HG03175 (cell line): ENCODE measurements around the gene RAD51B.
"Not testable (repeated sequence)": the region's sequence is repeated elsewhere in the genome, so short reads cannot be mapped to it uniquely, and the experiment has no call there.

ENCODE experiments used
- ATAC-seq: cut with Tn5 transposase; IDR thresholded peaks from one replicate; pipeline ENCODE4 v1.9.1; 2021; ENCODE audit warnings: mild to moderate bottlenecking, moderate library complexity; ENCODE audit not compliant: unreplicated experiment

RAD51B gene

DNA sequence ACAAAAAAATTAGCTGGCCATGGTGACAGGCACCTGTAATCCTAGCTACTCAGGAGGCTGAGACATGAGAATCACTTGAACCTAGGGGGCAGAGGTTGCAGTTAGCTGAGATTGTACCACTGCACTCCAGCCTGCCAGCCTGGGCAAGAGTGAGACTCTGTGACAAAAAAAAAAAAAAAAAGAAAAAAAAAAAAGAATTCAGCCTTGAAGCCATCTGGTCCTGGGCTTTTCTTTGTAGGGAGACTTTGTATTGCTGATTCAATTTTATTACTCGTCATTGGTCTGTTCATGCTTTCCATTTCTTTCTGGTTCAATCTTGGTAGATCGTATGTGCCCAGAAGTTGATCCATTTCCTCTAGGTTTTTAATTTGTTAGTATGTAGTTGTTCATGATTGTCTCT is 243.1 kb downstream of the RAD51B start:
- no peak for ATAC-seq

DNA sequence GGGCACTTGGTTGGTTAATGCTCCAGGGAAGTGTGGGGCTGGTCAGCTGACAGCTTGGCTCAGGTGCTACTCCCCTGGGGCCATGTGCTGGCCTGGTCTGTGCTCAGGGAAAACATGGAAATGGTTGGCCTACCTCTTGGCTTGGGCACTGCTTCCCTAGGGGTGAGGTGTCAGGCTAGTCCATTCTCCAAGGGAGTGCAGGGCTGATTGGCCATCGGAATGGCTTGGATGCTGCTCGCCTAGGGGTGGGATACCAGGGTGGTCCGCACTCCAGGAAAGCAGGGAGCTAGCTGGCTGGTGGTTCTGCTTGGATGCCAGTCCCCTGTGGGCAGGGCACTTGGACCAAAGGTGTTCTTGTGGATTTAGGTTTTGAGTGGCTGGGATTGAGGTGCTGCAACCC is 245.7 kb downstream of the RAD51B start:
- no peak for ATAC-seq

DNA sequence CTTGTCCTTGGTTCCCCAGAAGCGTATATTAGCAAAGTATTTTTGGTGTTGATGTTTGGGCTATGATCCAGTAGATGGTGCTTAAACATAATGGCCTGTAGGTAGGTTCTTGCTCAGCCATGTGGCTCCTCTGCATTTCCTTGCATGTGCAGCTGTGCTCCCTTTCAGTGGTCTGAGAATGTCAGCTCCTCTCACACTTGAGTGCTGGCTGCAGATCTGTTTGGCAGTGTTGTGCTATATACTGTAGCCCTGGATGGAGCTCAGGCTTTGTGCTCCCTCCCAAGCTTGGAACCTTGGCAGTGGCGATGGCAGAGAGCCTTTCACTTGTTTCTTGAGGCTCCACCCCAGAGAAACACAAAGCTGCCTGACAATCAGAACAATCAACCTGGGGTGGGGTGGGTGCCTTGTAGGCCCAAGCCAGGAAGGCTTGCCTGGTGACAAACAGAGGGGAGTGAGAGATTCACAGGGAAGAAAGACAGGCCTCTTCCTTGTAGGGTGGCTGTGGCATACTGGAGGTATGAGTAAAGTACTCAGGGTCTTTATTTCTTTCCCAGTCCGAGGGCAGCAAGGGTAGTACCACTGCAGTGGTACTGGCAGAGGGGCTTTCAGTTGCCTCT is 255.3 kb downstream of the RAD51B start:
- no peak for ATAC-seq

DNA sequence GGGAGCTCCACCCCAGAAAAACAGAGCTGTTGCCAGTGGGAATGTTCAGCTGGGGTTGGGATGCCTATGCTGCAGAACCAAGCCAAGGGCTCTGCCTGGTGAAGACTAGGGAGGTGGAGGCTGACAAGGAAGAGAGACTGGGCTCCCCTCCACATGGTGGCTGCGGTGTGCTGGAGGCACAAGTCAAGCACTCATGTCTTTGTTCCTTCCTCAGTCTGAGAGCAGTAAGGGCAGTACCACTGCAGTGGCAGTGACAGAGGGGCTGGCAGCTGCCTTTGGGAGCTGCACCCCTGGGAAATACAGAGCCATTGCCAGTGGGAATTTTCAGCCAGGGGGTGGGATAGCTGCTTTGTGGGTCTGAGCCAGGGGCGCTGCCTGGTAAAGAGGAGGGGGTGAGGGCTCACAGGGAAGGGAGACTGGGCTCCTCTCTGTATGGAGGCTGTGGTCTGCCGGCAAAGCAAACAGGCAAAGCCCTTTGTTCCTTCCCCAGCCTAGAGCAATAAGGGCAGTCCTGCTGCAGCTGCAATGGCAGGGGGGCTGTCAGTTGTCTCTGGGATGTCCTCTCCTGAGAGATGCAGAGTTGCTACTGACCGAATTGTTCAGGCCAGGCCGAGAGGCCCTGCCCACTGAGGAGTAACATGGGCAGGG is 255.9 kb downstream of the RAD51B start:
- no peak for ATAC-seq

DNA sequence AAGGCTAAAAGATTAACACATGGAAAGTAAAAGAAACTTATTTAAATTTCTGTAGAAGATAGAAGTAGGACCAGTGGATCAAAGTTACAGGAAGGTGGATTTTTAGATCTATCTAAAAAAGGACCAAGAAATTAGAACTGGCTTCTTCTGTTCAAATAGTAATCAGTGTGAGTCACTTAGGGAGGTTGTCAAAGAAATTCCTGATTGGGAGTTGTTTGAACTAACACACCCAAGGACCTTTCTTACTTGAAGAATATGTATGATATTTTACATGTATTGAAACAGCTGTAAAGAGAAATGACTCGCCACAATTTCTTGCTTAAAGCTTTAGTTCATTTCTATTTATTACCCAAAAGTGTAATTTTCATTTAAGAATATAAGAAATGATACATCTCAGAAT is 256.9 kb downstream of the RAD51B start:
- no peak for ATAC-seq

GRCh38 chr14:68079941-68080697 is 260.5 kb downstream of the RAD51B start:
- no peak for ATAC-seq

DNA sequence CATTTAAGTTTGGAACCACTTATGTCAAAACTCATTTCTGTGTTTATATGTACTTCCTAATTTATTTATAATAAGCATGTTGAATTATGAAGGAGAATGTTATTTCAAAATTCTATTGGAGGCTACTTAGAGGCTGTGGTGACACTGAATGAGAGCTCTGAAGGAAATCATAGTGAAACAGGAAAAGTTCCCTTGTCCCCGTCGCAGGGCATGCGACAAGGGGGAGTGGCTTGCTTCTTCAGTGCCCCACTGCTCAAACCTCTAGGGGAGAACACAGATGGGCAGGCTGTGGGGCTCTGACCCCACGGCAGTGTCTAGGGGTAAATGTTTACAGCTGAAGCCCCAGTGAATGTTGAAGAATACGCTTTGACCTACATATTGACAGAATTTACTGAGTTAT is 261.9 kb downstream of the RAD51B start:
- no peak for ATAC-seq

GRCh38 chr14:68082698-68083291 is 263.2 kb downstream of the RAD51B start:
- no peak for ATAC-seq

DNA sequence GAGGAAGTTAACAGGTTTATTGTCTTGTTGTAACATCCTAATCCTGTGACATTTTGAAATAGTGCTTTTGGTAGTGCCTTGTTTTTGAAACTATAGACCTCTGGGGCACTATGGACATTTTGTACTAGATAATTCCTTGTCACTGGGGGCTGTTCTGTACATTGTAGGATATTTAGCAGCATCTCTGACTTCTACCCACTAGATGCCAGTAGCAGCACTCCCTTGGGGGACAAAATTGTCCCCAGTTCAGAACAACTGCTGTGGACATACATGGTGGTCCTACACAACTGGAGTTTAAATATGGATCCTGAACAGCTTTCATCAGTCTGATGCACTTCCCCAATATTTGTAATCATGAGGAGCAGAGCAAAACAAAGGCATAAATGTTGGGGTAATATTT is 264.7 kb downstream of the RAD51B start:
- ATAC-seq: no peak

- ATAC-seq: no peak
Observed at GRCh38 chr14:68085742-68086141, 266.2 kb downstream of the RAD51B start.

DNA sequence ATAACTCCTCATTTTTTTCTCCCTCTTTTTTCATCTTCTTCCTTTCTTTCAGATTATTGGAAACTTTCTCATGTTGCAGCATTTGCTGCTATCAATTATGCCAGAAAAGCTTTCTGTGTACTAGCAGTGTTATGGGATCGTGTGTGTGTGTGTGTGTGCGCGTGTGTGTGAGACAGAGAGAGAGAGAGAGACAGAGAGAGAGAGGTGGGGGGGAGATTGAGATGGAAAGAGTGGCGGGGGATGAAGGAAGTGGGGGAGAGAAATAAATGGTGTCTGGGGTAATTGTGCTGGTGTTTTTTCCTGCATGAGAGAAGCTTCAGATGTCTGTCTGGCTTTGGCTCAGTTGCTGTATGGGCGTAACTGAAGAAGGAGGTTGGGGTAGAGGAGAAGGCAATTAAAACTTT is 268.9 kb downstream of the RAD51B start:
- ATAC-seq: no peak

DNA sequence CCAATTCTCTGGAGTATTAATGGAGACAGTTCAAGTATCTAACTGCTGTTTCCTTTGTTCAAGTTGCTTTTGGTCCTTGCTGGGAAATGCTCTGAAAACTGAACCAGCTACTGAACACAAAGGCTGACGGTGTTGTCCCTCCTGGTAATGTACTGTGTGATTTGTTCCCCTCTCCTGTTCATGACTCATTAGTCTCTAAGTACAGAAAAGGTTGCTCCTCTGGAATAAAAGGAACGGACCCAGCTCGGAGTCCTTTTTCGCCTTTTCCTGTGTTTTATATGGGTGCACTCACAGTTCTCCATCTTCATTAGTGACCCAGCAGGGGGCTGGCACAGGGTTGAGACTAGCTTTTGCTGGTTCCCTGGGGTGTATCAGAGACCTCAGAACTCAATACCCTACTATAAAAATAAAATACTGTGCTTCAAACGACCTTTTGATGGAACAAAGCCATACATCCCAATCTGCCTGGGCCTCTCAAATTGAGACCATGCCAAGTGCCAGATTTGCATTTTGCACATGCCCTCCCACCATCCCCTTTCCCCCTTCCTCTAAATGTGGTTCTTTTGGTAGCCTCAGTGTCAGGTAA is 269.7 kb downstream of the RAD51B start:
- no peak for ATAC-seq

GRCh38 chr14:68094158-68094557 is 274.6 kb downstream of the RAD51B start:
- no peak for ATAC-seq

- ATAC-seq: no peak
Observed at GRCh38 chr14:68094752-68095151, 275.2 kb downstream of the RAD51B start.

DNA sequence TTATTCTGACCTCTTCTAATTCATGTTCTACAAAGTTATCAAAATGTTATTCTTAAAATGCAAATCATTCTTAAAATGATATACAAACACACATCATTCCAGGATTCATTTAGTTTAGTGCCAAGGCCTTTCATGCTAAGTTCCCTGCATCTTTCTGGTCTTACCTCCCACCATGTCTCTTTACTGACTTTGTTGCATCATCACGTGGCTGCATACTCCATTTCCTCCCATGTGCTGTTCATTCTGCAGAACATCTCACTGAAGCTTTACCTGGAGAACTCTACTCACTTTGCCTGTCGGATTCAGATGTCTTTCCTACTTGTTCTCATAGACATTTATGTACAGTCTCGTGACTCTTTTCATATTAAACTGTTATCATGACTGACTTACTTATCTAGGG is 278.1 kb downstream of the RAD51B start:
- no peak for ATAC-seq

DNA sequence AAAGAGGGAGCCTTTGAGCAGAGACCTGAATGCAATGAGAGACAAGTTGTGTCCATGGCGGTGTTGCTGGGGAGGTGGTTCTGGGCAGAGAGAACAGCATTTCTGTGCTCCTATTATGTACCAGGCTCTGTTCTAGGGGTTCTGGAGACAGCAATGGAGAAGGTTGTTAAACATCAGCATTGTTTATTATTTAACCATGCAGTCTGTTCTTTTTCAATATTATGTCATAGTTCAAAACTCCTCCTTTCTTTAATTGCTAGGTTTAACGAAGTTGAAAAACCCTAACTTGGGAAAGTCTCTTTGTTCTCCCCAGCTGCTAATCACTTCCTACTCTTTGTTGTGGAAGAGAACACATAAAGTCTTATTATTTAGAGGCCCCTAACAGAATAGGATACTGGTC is 279.3 kb downstream of the RAD51B start:
- ATAC-seq: no peak

GRCh38 chr14:68099495-68100045 is 280.0 kb downstream of the RAD51B start:
- no peak for ATAC-seq

DNA sequence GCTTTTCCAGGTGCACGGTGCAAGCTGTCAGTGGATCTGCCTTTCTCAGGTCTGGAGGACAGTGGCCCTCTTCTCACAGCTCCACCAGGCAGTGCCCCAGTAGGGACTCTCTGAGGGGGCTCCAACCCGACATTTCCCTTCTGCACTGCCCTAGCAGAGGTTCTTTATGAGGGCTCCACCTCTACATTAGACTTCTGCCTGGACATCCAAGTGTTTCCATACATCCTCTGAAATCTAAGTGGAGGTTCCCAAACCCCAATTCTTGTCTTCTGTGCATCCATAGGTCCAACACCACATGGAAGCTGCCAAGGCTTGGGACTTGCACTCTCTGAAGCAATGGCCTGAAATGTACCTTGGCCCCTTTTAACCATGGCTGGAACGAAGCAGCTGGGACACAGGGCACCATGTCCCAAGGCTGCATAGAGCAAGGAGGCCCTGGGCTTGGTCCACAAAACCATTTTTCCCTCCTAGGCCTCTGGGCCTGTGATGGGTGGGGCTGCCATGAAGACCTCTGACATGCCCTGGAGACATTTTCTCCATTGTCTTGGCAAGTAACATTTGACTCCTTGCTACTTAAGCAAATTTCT is 282.2 kb downstream of the RAD51B start:
- ATAC-seq: not testable (repeated sequence)

- ATAC-seq: no peak
Observed at GRCh38 chr14:68103853-68104252, 284.3 kb downstream of the RAD51B start.

DNA sequence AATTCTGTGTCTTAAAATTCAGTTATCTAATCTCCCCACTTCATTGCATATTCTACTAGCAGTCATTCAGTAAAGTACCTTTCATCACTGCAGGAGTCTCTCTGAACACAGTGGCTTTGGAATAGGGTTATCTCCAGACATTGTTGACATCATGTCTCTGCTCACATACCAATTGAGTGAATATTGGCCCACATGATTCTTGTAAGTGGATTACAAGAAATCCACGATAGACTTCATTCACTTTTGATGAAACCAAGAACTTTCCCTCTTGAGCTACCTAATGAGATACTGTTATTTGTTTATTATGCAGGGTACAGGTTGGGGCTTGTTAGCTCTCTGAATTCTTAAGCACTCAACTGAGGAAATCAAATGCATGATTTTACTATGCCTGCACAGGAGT is 284.9 kb downstream of the RAD51B start:
- ATAC-seq: no peak

DNA sequence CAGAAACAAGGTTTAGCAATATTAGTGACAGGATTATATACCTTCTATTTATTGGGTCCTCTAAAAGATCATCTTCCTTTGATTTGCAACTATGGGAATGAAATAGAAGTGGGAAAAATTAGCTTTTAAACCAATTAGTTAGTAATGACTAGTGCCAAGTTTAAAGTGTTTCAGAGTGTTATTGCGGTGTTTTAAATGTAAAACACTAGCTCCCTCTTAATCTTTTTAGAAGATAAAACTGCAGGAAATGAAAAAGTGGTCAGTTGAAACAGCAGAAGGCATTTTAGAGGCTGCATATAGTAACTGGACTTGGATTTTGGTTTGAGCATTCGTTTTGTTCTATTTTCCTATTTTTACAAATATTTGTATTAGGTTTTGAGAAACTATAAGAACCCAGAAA is 286.2 kb downstream of the RAD51B start:
- ATAC-seq: no peak
